Vagina (tissue), 2 donors: Measurements from ENCODE around the gene MRPL28. TPM values are rescaled to one million over a fixed set of nuclear protein-coding genes. Genes with fewer than 3 reads are reported as not detected.
A peak's percentile ranks its signal among the peaks of the same experiment; 100 is the strongest.
"Not testable (repeated sequence)": the region's sequence is repeated elsewhere in the genome, so short reads cannot be mapped to it uniquely, and the experiment has no call there.

Source experiments
- DNase-seq, 2 donors: peaks; one replicate each; pipeline ENCODE4 v3.0.0-alpha.2; 2017; ENCODE audit errors: extremely low spot score in 2 of 2
- H3K27ac ChIP-seq: fragments of 200-600 bp; sonication (generic); one replicate; pipeline ENCODE4 v1.5.1; 2019
- H3K27me3 ChIP-seq: fragments of 200-600 bp; sonication (generic); one replicate; pipeline ENCODE4 v1.5.1; 2019
- H3K36me3 ChIP-seq, 2 donors: fragments of 200-600 bp; sonication (generic); one replicate each; pipeline ENCODE4 v1.5.1; 2017 to 2019
- H3K4me1 ChIP-seq: fragments of 200-600 bp; sonication (generic); one replicate; pipeline ENCODE4 v1.5.1; 2019
- H3K4me3 ChIP-seq, 2 donors: fragments of 200-600 bp; sonication (generic); 1 replicate in 1 of 2; 2 replicates in 1 of 2; pipeline ENCODE4 v1.5.1; 2016 to 2019
- H3K9me3 ChIP-seq: fragments of 200-600 bp; sonication (generic); one replicate; pipeline ENCODE4 v1.5.1; 2019
- POLR2A ChIP-seq, 2 donors: fragments of 450-650 bp; IDR thresholded peaks; one replicate each; pipeline ENCODE4 v1.6.1; 2017; ENCODE audit warnings: antibody characterized with exemption in 2 of 2, mild to moderate bottlenecking in 2 of 2, moderate library complexity in 2 of 2
- POLR2AphosphoS5 ChIP-seq, 2 donors: sonication (generic); formaldehyde crosslinking; IDR thresholded peaks; one replicate each; pipeline ENCODE4 v1.9.0; 2017; ENCODE audit warnings: antibody characterized with exemption in 2 of 2, mild to moderate bottlenecking in 2 of 2, low read depth in 1 of 2; ENCODE audit not compliant: insufficient read depth in 1 of 2
- intact Hi-C: fragments of 100-400 bp; cut with DNase I; formaldehyde crosslinking; loops from one replicate; pipeline ENCODE4 v1.15.1; 2023
- total RNA-seq: library from RNA; depleted of rRNA; stranded (reverse); fragments of >200 nt; gene quantifications from one replicate; pipeline ENCODE4 v1.2.3, GENCODE V29; 2016
- TF ChIP-seq, protein P1 (sequence below), 3 experiments: fragments of 450-650 bp in 2 of 3; fragments of 200-600 bp in 1 of 3; sonication (generic) in 1 of 3; IDR thresholded peaks; one replicate each; pipeline ENCODE4 v1.5.1; 2017 to 2019; ENCODE audit warnings: antibody characterized with exemption in 3 of 3, mild to moderate bottlenecking in 2 of 3, moderate library complexity in 2 of 3

Gene MRPL28
- total RNA-seq, 1 donor from 2014 or later: 96.5 TPM

DNA sequence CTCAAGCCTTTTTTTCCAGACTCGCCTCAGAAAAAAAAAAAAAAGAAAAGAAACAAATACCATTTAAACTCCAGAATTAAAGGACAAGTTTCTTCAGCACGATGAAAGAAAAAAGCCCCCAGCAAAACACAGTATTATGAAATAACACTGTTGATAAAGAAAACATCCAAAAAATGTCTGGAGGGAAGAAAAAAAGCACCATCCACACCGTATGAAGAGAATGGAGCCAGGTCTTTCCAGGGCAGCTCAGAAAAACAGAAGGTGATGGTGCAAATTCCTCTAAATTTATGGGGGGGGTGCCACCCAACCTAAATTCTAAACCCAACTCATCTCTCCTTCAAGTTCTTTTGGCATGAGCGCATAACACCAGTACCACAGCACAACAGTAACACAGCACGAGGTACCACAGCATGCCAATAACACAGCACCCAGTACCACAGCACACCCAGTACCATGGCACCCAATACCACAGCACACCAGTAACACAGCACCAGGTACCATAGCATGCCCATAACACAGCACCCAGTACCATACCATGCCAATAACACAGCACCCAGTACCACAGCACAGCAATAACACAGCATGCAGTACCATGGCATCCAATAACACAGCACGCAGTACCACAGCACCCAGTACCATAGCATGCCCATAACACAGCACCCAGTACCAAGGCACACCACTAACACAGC lies 36.8 kb downstream of the MRPL28 start:
- no peaks in the 10 kb centered on the region for H3K27me3 ChIP-seq
- TF ChIP-seq POLR2A (IDR thresholded peaks at IDR 0.05): no peak
- TF ChIP-seq, protein P1, sequence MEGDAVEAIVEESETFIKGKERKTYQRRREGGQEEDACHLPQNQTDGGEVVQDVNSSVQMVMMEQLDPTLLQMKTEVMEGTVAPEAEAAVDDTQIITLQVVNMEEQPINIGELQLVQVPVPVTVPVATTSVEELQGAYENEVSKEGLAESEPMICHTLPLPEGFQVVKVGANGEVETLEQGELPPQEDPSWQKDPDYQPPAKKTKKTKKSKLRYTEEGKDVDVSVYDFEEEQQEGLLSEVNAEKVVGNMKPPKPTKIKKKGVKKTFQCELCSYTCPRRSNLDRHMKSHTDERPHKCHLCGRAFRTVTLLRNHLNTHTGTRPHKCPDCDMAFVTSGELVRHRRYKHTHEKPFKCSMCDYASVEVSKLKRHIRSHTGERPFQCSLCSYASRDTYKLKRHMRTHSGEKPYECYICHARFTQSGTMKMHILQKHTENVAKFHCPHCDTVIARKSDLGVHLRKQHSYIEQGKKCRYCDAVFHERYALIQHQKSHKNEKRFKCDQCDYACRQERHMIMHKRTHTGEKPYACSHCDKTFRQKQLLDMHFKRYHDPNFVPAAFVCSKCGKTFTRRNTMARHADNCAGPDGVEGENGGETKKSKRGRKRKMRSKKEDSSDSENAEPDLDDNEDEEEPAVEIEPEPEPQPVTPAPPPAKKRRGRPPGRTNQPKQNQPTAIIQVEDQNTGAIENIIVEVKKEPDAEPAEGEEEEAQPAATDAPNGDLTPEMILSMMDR (IDR thresholded peaks at IDR 0.05): no peak
- no peak for TF ChIP-seq POLR2AphosphoS5 (IDR thresholded peaks at IDR 0.05; ENCODE audit: insufficient read depth in 1 of 2, low read depth in 1 of 2)
- intact Hi-C loops: no loop called here
- DNase-seq: no peak
- H3K27ac ChIP-seq: no peak overlapping the region
- H3K4me3 ChIP-seq: no peak overlapping the region
- H3K36me3 ChIP-seq: no peaks in the 10 kb centered on the region
- H3K4me1 ChIP-seq: peaks cover 35% of the 10 kb centered on the region
- no peaks in the 10 kb centered on the region for H3K9me3 ChIP-seq

DNA sequence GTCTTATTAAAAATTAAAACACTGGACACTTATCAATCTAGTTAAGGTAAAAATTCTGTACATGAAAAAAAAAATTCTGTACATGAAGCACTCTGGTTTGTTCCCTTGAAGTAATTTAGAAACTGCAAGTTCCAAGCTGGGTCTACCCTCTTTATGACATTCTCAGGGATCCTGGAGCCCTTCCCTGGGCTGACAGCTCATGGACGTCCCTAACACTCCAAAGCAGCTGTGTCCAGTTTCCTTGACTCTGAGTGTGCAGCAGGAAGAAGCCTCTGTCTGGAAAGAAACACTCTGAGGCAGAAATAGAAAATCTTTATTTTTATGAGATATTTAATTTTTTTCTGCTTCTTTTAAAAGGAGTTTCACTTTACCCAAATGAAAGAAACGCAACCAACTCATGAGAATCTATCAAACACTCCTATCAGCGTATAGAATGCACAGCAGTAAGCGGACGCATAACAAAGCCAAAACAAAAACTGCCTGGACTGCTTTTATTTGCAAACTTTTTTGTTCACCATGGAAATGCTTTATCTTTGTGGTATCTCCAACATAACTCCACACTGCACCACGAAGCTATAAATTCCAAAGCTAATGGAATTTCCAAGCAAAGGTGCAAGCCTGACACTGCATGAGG lies 39.0 kb downstream of the MRPL28 start:
- H3K4me3 ChIP-seq, H3K36me3 ChIP-seq, DNase-seq, H3K9me3 ChIP-seq, H3K27me3 ChIP-seq, intact Hi-C loops, H3K27ac ChIP-seq: not testable (repeated sequence)
- H3K4me1 ChIP-seq: peaks cover 43% of the 10 kb centered on the region

DNA sequence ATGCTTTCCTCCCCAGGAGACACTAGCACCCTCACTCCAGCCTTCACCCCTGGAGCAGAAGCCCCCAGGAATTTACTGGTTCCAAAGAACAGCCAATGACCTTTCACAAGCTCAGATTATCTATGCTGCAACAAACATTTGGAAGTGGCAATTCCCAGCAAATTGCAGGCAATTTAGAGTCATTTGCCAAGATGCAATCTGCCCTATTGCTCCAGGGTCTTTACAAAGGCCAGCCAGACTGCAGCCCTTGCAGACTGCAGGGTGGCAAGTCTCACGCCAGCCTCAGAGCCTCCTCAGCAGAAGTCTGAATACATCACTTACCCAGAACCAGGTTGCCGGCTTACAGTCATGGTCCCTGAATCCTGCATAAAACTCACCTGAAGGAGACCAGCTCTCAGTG lies 39.6 kb downstream of the MRPL28 start:
- no peak for DNase-seq
- peaks cover 38% of the 10 kb centered on the region for H3K4me1 ChIP-seq
- intact Hi-C loops: no loop called here
- H3K9me3 ChIP-seq: no peaks in the 10 kb centered on the region
- H3K27me3 ChIP-seq: no peaks in the 10 kb centered on the region
- H3K36me3 ChIP-seq: no peaks in the 10 kb centered on the region
- H3K4me3 ChIP-seq: no peak overlapping the region
- TF ChIP-seq, protein P1 (IDR thresholded peaks at IDR 0.05): no peak
- TF ChIP-seq POLR2AphosphoS5 (IDR thresholded peaks at IDR 0.05; ENCODE audit: insufficient read depth in 1 of 2, low read depth in 1 of 2): no peak
- no peak overlapping the region for H3K27ac ChIP-seq

DNA sequence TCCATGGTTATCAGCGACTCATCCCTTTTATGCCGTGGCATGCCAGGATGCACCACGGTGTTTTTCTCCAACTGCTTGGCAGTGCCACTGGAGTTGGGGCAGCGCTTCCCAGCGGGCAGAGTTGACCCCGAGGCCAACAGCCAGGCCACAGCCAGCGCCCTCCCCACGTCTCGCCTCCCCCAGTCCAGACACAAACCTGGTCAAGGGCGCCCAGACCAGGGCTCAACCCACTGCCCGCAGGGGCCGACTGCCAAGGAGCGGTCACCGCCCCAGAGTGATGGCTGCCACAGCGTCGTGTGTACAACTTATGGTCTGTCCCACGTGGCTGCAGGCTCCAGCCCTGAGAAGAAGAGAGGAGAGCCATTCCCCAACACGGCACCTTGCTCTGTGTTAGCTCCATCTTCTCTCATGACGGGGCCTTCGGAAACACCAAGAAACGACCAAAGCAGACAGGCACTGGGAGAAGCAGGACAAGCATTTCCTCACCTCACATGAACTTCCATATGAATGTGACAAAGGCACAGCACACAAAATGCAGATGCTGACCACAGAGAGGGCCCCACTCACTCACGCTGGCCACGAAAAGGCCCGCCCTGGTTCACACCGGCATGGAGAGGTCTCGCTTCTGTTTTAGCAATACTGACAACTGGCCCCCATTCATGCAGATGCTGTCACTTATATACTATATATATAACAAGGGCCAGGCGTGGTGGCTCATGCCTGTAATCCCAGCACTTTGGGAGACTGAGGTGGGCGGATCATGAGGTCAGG lies 44.8 kb downstream of the MRPL28 start:
- H3K9me3 ChIP-seq: no peaks in the 10 kb centered on the region
- H3K27ac ChIP-seq: no peak overlapping the region
- no peaks in the 10 kb centered on the region for H3K27me3 ChIP-seq
- peaks cover 39% of the 10 kb centered on the region for H3K4me1 ChIP-seq
- no peak overlapping the region for H3K4me3 ChIP-seq
- H3K36me3 ChIP-seq: no peaks in the 10 kb centered on the region
- no peak for DNase-seq
- intact Hi-C loops: no loop called here
- TF ChIP-seq, protein P1 (IDR thresholded peaks at IDR 0.05): no peak

DNA sequence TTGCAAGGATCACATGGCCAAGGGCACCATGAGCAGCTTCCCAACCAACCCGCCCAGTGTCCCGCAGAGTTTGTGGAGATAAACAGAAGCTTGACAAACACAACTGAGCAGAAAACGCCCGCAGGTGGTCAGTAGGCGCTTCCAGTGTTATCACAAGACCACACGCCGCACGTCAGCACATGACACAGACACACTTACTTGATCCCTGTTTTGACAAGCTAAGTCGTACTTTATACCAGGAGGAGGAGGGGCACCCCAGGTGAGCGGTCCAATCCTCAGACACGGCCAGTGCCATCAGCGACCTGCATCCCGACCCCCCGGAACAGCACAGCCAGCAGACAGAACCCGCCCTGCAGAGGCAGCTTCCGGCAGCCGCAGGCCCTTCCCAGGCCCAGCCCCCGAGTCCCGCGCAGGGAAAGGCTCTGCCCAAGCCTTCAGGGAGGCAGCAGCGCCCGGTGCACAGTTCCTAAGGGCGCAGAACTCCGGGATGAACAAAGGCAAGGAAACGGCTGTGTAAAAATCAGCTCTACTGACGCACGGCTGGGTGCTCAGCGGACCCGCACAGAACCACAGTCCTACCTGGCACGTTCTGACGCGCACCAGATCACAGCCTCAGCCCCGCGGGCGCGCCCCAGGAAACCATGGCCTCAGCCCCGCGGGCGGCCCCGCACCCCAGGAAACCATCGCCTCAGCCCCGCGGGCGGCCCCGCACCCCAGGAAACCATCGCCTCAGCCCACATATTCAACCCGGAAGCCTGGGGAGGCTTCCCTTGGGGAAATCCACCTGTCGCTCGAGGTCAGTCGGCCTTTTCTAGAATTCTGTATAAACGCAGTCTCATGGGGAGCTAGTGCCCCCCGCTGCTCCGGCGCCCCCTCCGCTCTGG lies 45.6 kb downstream of the MRPL28 start:
- H3K27ac ChIP-seq: no peak overlapping the region
- H3K4me3 ChIP-seq: peak overlapping the region in 1 of 2 donors; percentile 12
- no peak for DNase-seq
- H3K4me1 ChIP-seq: peaks cover 36% of the 10 kb centered on the region
- intact Hi-C loops: no loop called here
- no peak for TF ChIP-seq POLR2AphosphoS5 (IDR thresholded peaks at IDR 0.05; ENCODE audit: insufficient read depth in 1 of 2, low read depth in 1 of 2)
- TF ChIP-seq, protein P1 (IDR thresholded peaks at IDR 0.05): no peak
- TF ChIP-seq POLR2A (IDR thresholded peaks at IDR 0.05): no peak
- H3K9me3 ChIP-seq: no peaks in the 10 kb centered on the region
- peaks cover 0 to under 1% of the 10 kb centered on the region in 2 donors for H3K36me3 ChIP-seq
- no peaks in the 10 kb centered on the region for H3K27me3 ChIP-seq
